ENCODE results near the gene LRRC10. TPM values are rescaled to one million over a fixed set of nuclear protein-coding genes. Genes with fewer than 3 reads are reported as not detected.

The LRRC10 gene
- total RNA-seq: not detected in 2 replicates

- intact Hi-C loops (cut with micrococcal nuclease): no loop called here
These were observed at the start of gene LRRC10 for GRCh38 chr12:69610729-69611128. LRRC10 (minus strand) TSS chr12:69610907; CDS start chr12:69610838, 69 bp downstream.

- intact Hi-C loops (cut with micrococcal nuclease): no loop called here
These were observed 49.6 kb upstream of the LRRC10 start for GRCh38 chr12:69660164-69660863.

GRCh38 chr12:69658203-69658602 is 47.5 kb upstream of the LRRC10 start:
- intact Hi-C loops (cut with micrococcal nuclease): no loop called here

- intact Hi-C loops (cut with micrococcal nuclease): no loop called here
These were observed 46.9 kb upstream of the LRRC10 start for GRCh38 chr12:69657376-69658137.

- intact Hi-C loops (cut with micrococcal nuclease): no loop called here
These were observed 45.1 kb upstream of the LRRC10 start for GRCh38 chr12:69655616-69656340.

- intact Hi-C loops (cut with micrococcal nuclease): no loop called here
These were observed 43.0 kb upstream of the LRRC10 start for GRCh38 chr12:69653703-69654102.

- intact Hi-C loops (cut with micrococcal nuclease): no loop called here
These were observed 41.2 kb upstream of the LRRC10 start for GRCh38 chr12:69651922-69652321.

GRCh38 chr12:69649529-69649928 is 38.8 kb upstream of the LRRC10 start:
- intact Hi-C loops (cut with micrococcal nuclease): no loop called here

GRCh38 chr12:69648476-69648875 is 37.8 kb upstream of the LRRC10 start:
- intact Hi-C loops (cut with micrococcal nuclease): no loop called here

- intact Hi-C loops (cut with micrococcal nuclease): no loop called here
These were observed 36.5 kb upstream of the LRRC10 start for GRCh38 chr12:69647178-69647577.

- intact Hi-C loops (cut with micrococcal nuclease): no loop called here
These were observed 34.3 kb upstream of the LRRC10 start for GRCh38 chr12:69645031-69645430.

- intact Hi-C loops (cut with micrococcal nuclease): no loop called here
These were observed 33.8 kb upstream of the LRRC10 start for GRCh38 chr12:69644511-69644910.

GRCh38 chr12:69642531-69642930 is 31.8 kb upstream of the LRRC10 start:
- intact Hi-C loops (cut with micrococcal nuclease): no loop called here

GRCh38 chr12:69641546-69641945 is 30.8 kb upstream of the LRRC10 start:
- intact Hi-C loops (cut with micrococcal nuclease): no loop called here

- intact Hi-C loops (cut with micrococcal nuclease): loop anchor here (1.0 kb wide), 6 partner anchors 54 to 485 kb away; partner anchors contain the start of gene CCT2
These were observed 28.8 kb upstream of the LRRC10 start for GRCh38 chr12:69639400-69640016.

- intact Hi-C loops (cut with micrococcal nuclease): no loop called here
These were observed 22.4 kb upstream of the LRRC10 start for GRCh38 chr12:69633061-69633460.

- intact Hi-C loops (cut with micrococcal nuclease): loop anchor here (1.0 kb wide), 1 partner anchor 347 kb away; no protein-coding TSS in a partner anchor
These were observed 19.5 kb upstream of the LRRC10 start for GRCh38 chr12:69630191-69630590.

GRCh38 chr12:69627501-69627900 is 16.8 kb upstream of the LRRC10 start:
- intact Hi-C loops (cut with micrococcal nuclease): no loop called here

- intact Hi-C loops (cut with micrococcal nuclease): no loop called here
These were observed 13.3 kb upstream of the LRRC10 start for GRCh38 chr12:69623970-69624369.

GRCh38 chr12:69621551-69621950 is 10.8 kb upstream of the LRRC10 start:
- intact Hi-C loops (cut with micrococcal nuclease): no loop called here

GRCh38 chr12:69620921-69621320 is 10.2 kb upstream of the LRRC10 start:
- intact Hi-C loops (cut with micrococcal nuclease): no loop called here

GRCh38 chr12:69620077-69620476 is 9.4 kb upstream of the LRRC10 start:
- intact Hi-C loops (cut with micrococcal nuclease): no loop called here

Measured in T-helper 1 cell treated with Interleukin-12 subunit alpha and Interleukin-12 subunit beta and Interleukin-4 antibody, amounts not matched to agents 30 ng/mL and 1 ng/mL, for 36 hours (primary cell).